Superior temporal gyrus (tissue), 1 donor: ENCODE results near the gene HESX1.

Experiments used
- DNase-seq: peaks from one replicate; pipeline ENCODE4 v3.0.0-alpha.2; 2016; ENCODE audit errors: extremely low spot score

The HESX1 gene

GRCh38 chr3:57199895-57200297, at the start of gene HESX1:
TSS of gene HESX1 (minus strand) at chr3:57199978. CDS start at chr3:57199918, 60 bp downstream.
- DNase-seq, result no peak

GRCh38 chr3:57244946-57245345, 45.2 kb upstream of the HESX1 start:
- no peak for DNase-seq

DNA sequence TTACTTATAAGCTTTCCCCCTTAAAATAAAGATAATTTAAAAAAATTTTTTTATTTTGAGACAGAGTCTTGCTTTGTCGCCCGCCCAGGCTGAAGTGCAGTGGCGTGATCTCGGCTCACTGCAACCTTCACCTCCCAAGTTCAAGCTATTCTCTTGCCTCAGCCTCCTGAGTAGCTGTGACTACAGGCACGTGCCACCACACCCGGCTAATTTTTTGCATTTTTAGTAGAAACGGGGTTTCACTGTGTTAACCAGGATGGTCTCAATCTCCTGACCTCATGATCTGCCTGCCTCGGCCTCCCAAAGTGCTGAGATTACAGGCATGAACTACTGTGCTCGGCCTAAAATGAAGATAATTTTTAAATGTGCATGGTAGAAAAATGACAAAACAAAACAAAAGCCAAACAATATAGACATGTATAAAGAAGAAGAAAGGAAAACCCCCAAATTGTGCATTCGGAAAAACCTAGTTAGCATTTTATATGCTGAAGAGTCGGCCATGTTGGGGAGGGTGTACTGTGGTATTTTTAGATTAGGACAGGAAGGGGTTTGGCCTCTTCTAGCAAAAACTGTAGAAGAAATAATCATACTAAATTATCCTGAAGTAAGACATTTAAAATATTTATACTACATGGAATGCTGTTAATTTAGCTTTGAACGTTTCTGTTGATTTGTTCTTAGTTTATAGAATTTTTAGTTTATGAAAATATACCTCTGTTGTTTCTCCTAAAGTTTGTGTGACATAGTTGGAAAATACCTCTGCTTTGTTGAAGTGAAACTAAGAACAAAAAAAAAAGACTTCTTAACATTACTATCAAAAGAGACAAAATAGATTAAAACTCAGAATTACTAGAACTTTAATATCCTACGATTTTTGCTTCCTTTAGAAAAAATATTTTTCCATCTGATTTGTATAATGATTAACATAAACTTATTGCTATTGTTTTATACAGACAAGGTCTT, 35.1 kb upstream of the HESX1 start:
- DNase-seq, result no peak

DNA sequence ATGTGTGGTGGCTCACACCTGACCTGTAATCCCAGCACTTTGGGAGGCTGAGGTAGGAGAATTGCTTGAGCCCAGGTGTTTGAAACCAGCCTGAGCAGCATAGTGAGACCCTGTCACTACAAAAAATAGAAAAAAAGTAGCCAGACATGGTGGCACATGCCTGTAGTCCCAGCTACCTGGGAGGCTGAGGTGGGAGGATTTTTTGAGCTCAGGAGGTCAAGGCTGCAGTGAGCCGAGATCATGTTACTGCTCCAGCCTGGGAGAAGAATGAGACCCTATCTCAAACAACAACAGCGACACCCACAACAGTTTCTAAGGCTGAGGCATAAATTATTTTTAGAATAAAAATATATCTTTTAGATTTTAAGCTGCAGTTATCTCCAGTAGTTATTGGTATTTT, 34.0 kb upstream of the HESX1 start:
- DNase-seq, result no peak

DNA sequence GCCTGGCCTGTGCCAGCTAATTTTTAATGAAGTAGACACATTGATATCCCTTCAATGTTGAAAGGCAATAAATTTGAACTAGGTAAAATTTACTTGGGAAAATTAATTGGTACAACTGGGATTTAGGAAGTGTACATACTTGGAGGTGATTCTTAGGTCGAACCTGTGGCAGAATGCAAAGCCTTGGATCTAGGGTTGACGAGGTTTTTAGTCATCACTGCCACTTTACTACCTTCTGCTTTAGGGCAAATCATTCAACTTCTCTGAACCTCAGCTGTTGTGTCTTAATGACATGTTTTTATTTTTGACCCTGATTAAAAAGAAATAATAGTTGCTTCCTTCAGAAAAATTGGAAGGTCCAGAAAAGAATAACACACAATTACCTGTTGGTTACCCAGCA, 30.2 kb upstream of the HESX1 start:
- no peak for DNase-seq

GRCh38 chr3:57227930-57228751, 28.4 kb upstream of the HESX1 start:
- DNase-seq, result peak; percentile 81

GRCh38 chr3:57227204-57227929, 27.6 kb upstream of the HESX1 start, which contains the start of gene APPL1:
TSS of gene APPL1 (plus strand) at chr3:57227729. CDS start at chr3:57227884, 155 bp downstream.
- peak; percentile 93 for DNase-seq

- peak; percentile 14 for DNase-seq
These were observed 26.4 kb upstream of the HESX1 start for GRCh38 chr3:57226176-57226575.

DNA sequence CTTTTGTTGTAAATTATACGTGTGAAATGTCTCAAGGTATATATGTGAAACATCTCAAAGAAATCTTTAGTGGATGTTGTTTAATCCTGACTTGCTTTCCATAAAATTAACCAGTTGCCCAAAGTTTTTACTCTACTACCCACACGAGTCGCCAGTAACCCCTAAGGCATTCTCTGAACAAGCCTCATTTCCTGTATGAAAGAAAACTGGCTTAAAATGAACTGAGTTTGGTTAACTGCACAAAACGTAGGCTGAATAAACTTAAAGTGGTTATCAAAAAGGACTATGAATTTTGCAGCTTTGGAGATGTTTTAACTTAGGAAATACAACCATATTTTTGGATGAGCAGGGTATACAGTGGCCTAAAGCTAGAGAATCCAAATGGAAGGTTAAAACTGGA, 25.1 kb upstream of the HESX1 start:
- DNase-seq, result no peak

- peak; percentile 38 for DNase-seq
These were observed 22.1 kb upstream of the HESX1 start for GRCh38 chr3:57221883-57222282.

GRCh38 chr3:57206423-57206822, 6.6 kb upstream of the HESX1 start:
- no peak for DNase-seq

GRCh38 chr3:57194641-57195040, 5.1 kb downstream of the HESX1 start:
- DNase-seq, result no peak

- no peak for DNase-seq
These were observed 7.8 kb downstream of the HESX1 start for GRCh38 chr3:57192028-57192427.

DNA sequence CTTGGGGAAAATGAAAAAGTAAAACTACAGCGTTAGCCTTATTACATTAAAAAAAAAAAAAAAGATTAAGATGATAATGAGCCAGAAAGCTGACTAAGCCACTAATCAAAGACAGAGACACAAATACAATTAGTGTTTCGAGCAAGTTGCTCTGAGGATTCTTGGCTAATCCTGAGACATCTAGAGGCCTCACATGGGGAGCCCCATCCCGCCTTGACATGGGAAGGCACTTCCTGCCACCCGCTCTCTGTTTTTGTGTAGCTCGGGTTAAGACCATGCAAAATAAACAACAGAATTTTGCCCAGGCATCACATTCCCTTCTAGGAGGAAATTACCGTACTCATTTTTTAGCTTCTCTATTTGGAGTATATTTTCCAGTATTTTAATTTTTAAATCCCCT, 15.3 kb downstream of the HESX1 start:
- no peak for DNase-seq

DNA sequence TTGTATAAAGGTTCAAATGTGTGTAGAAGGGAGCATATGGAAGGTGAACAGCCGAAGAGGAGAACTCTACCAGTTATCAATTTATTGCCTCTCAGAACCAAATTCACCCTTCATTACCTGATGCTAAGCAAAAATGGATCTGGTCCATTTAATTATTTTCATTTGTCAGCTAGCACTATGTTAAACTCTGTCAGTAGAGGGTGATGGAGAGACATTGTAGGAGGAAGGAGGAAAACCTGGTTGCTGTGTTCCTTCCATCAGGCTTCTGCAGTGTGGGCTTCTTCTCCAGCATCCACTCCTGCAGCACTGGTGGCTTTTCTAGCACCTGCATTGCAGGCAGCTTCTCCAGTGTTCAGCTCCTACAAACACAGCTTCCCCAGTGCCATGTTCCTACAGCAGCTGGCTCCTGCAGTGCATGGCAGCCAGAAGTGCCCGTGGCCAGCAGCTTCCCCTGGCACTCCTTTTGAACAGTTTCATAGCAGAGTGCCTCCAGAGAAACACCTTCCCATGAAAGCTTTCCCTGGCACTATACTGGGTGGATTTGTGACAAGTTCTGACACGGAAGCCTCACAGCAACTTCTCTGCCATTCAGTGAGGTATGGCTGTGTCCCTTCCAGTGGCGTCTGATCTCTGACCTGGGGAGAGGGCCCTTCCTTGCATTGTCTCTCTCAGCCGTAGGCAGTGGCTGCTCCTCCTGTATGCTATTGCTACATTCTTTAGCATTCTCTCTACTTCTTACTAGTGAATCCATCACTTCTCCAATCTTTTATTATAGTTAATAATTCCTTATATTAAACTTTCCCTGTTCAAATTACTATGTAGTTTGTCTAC, 20.0 kb downstream of the HESX1 start:
- no peak for DNase-seq

GRCh38 chr3:57176045-57176444, 23.7 kb downstream of the HESX1 start:
- no peak for DNase-seq

GRCh38 chr3:57173687-57174086, 26.1 kb downstream of the HESX1 start:
- no peak for DNase-seq

GRCh38 chr3:57170946-57171345, 28.8 kb downstream of the HESX1 start:
- no peak for DNase-seq

DNA sequence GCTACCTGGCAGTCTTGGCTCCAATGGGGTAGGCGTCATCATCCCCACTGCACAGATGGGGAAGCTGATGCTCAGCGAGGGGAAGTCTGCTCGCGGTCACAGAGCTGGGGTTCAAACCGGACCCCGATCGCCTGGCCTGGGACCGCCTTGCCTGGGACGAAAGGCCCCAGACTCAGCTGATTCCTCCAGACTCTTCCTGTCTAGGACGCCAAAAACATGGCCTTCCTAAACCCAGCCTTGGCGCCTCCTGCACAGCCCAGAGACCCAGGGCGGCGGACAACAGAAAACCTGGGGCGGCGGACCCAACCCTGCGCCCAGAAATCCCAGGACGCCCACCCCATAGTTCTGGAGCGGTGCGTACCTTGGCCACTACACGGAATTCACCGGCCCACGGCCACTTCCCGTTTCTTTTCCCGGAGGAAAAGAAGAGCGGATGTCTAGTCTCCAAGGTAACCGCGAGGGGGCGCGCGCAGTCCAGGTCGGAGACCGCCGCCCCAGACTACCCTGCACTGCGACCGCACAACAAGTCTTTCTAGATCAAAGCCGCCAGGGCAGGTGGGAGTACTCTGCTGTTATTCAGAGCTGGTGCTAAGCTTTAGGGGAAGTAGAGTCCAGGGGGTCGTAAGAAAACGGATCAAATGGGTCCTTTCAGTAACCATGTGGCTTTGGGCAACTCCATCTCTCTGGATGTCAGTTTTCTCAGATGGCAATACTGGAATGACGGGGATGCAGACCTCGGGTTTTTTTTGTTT, 29.7 kb downstream of the HESX1 start:
- peak; percentile 83 for DNase-seq

GRCh38 chr3:57169108-57169507, 30.7 kb downstream of the HESX1 start:
- no peak for DNase-seq
